ENCODE measurements around the gene ARHGAP42. TPM values are rescaled to one million over a fixed set of nuclear protein-coding genes. Genes with fewer than 3 reads are reported as not detected.

Gene ARHGAP42
- polyA plus RNA-seq, 1 donor (not counting 4 experiments of a cell fraction or from before 2014, with no cell fraction given): 5.5 TPM

GRCh38 chr11:100686476-100687053, 523 bp upstream of the ARHGAP42 start:
- Histone ChIP-seq H3K4me2 (ENCODE audit: control insufficient read depth, extremely low read depth, insufficient read depth, low read depth, low read length) (peak overlapping the region; percentile 50), H4K20me1 (ENCODE audit: control insufficient read depth, extremely low read depth, insufficient read depth, low read length) (no peaks in the 10 kb centered on the region), H2AFZ (ENCODE audit: control insufficient read depth, low read length) (peak overlapping the region; percentile 61), H3K9me1 (ENCODE audit: control insufficient read depth, extremely low read depth, insufficient read depth, low read length) (no peaks in the 10 kb centered on the region), H3K27me3 (ENCODE audit: control insufficient read depth, extremely low read depth, insufficient read depth, low read length) (no peaks in the 10 kb centered on the region), H3K36me3 (ENCODE audit: control insufficient read depth in 2 of 2, extremely low read depth in 1 of 2, insufficient read depth in 2 of 2, low read length in 2 of 2) (no peaks in the 10 kb centered on the region), H3K9ac (ENCODE audit: control insufficient read depth, extremely low read depth, insufficient read depth, low read length) (peak overlapping the region; percentile 87), H3K9me3 (ENCODE audit: control insufficient read depth, low read depth, low read length) (no peaks in the 10 kb centered on the region), H3K79me2 (ENCODE audit: control insufficient read depth, insufficient read depth, low read length) (peaks cover 2% of the 10 kb centered on the region), H3K4me1 (ENCODE audit: control insufficient read depth, extremely low read depth, insufficient read depth, low read length) (peaks cover 29% of the 10 kb centered on the region), H3K4me3 (ENCODE audit: control insufficient read depth in 2 of 3, extremely low read depth in 1 of 3, insufficient read depth in 2 of 3, low read depth in 1 of 3, low read length in 3 of 3) (peak overlapping the region; percentile 64 to 84 (median 82)), H3K27ac (ENCODE audit: control insufficient read depth, insufficient read depth, low read length) (peak overlapping the region; percentile 71)
- FAIRE-seq (no peak), DNase-seq (ENCODE audit: low read depth, low spot score) (no peak)
- no peak for TF ChIP-seq EZH2 (IDR thresholded peaks at IDR 0.05; ENCODE audit: low read length)
- TF ChIP-seq, protein P1, sequence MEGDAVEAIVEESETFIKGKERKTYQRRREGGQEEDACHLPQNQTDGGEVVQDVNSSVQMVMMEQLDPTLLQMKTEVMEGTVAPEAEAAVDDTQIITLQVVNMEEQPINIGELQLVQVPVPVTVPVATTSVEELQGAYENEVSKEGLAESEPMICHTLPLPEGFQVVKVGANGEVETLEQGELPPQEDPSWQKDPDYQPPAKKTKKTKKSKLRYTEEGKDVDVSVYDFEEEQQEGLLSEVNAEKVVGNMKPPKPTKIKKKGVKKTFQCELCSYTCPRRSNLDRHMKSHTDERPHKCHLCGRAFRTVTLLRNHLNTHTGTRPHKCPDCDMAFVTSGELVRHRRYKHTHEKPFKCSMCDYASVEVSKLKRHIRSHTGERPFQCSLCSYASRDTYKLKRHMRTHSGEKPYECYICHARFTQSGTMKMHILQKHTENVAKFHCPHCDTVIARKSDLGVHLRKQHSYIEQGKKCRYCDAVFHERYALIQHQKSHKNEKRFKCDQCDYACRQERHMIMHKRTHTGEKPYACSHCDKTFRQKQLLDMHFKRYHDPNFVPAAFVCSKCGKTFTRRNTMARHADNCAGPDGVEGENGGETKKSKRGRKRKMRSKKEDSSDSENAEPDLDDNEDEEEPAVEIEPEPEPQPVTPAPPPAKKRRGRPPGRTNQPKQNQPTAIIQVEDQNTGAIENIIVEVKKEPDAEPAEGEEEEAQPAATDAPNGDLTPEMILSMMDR (optimal IDR thresholded peaks at IDR 0.05 in 1 of 3, IDR thresholded peaks at IDR 0.05 in 1 of 3, conservative IDR thresholded peaks at IDR 0.05 in 1 of 3; ENCODE audit: extremely low read depth in 1 of 3, insufficient read depth in 2 of 3, low read length in 3 of 3): no peak
- dilution Hi-C loops (cut with MboI; ENCODE audit: extremely low pct_ligation_motif_present, low sequenced_read_pairs): no loop called here

DNA sequence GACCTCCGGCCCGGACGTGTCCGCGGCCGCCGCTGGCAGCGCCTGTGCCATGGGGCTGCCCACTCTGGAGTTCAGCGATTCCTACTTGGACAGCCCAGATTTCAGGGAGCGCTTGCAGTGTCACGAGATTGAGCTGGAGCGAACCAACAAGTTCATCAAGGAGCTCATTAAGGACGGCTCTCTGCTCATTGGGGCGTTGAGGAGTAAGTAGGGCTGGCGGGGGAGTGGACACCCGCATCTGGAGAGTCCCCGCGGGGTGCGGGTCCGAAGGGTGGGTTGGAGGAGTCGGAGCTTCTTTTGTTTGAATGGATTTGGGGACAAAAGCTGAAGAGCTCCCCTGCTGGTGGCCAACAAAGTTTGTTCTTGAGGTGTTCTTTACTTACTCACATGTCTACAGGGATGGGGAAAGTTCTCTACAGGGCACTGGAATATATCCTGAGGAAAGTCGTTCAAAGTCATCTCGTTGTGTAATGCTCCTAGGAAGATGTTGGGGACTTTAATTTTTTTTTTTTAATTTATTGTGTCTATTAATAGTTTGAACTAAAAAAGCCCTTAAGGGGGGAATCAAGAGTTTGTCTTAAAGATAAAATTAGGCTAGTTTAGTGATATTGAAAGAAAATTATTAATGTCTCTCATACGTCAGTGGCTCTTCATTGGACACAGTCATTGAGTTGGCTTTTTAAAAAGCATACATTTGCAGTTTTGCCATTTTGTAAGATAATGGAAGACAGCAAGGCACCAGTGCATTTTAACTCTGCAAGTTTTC, 725 bp downstream of the ARHGAP42 start:
- Histone ChIP-seq H3K27ac (ENCODE audit: control insufficient read depth, insufficient read depth, low read length) (peak overlapping the region; percentile 71), H3K4me3 (ENCODE audit: control insufficient read depth in 2 of 3, extremely low read depth in 1 of 3, insufficient read depth in 2 of 3, low read depth in 1 of 3, low read length in 3 of 3) (peak overlapping the region; percentile 64 to 84 (median 82)), H3K9me1 (ENCODE audit: control insufficient read depth, extremely low read depth, insufficient read depth, low read length) (no peaks in the 10 kb centered on the region), H2AFZ (ENCODE audit: control insufficient read depth, low read length) (peak overlapping the region; percentile 93), H3K36me3 (ENCODE audit: control insufficient read depth in 2 of 2, extremely low read depth in 1 of 2, insufficient read depth in 2 of 2, low read length in 2 of 2) (no peaks in the 10 kb centered on the region), H3K4me2 (ENCODE audit: control insufficient read depth, extremely low read depth, insufficient read depth, low read depth, low read length) (peak overlapping the region; percentile 87), H3K9ac (ENCODE audit: control insufficient read depth, extremely low read depth, insufficient read depth, low read length) (peak overlapping the region; percentile 87), H4K20me1 (ENCODE audit: control insufficient read depth, extremely low read depth, insufficient read depth, low read length) (no peaks in the 10 kb centered on the region), H3K9me3 (ENCODE audit: control insufficient read depth, low read depth, low read length) (no peaks in the 10 kb centered on the region), H3K79me2 (ENCODE audit: control insufficient read depth, insufficient read depth, low read length) (peaks cover 2% of the 10 kb centered on the region), H3K27me3 (ENCODE audit: control insufficient read depth, extremely low read depth, insufficient read depth, low read length) (no peaks in the 10 kb centered on the region), H3K4me1 (ENCODE audit: control insufficient read depth, extremely low read depth, insufficient read depth, low read length) (peaks cover 40% of the 10 kb centered on the region)
- FAIRE-seq (no peak), DNase-seq (ENCODE audit: low read depth, low spot score) (peak; percentile 35)
- TF ChIP-seq, protein P1 (optimal IDR thresholded peaks at IDR 0.05 in 1 of 3, IDR thresholded peaks at IDR 0.05 in 1 of 3, conservative IDR thresholded peaks at IDR 0.05 in 1 of 3; ENCODE audit: extremely low read depth in 1 of 3, insufficient read depth in 2 of 3, low read length in 3 of 3): peak; percentile 56 to 78 (median 63)
- no peak for TF ChIP-seq EZH2 (IDR thresholded peaks at IDR 0.05; ENCODE audit: low read length)
- dilution Hi-C loops (cut with MboI; ENCODE audit: extremely low pct_ligation_motif_present, low sequenced_read_pairs): no loop called here
